ENCODE measurements around the gene NFYC.

Gene NFYC

DNA sequence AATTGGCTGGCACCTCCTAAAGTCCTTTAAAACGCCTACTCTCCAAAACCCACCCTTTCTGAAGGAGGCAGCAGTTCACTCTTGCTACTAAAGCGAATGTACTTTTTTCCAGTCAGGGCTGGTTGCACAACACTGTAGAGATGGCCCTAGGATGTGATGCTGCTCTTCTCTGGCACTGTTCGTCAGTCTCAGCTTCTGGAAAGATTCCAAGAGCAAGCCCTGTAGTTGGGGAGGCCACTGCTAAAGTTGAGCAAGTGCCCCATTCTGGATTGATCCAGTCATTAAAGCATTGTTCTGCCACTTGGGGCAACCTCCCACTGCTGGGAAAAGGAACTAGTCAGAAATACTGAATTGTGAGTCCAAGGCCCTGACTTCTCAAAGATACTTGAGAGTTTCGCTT is 63.6 kb downstream of the NFYC start:
- ATAC-seq (ENCODE audit: insufficient read depth, low read depth) (no peak), DNase-seq (no peak)
- no peak overlapping the region for H3K4me3 ChIP-seq (ENCODE audit: low read depth in 1 of 2, low read length in 2 of 2)
- H4K20me1 ChIP-seq (ENCODE audit: insufficient read depth, low read length) = no peaks in the 10 kb centered on the region; the same call in 1 of the 2 replicates
- no peaks in the 10 kb centered on the region for H3K9me3 ChIP-seq (ENCODE audit: insufficient read depth, low read length, severe bottlenecking)
- H3K36me3 ChIP-seq (ENCODE audit: insufficient read depth, low read length) = peaks cover 94% of the 10 kb centered on the region
- TF ChIP-seq, protein P1, sequence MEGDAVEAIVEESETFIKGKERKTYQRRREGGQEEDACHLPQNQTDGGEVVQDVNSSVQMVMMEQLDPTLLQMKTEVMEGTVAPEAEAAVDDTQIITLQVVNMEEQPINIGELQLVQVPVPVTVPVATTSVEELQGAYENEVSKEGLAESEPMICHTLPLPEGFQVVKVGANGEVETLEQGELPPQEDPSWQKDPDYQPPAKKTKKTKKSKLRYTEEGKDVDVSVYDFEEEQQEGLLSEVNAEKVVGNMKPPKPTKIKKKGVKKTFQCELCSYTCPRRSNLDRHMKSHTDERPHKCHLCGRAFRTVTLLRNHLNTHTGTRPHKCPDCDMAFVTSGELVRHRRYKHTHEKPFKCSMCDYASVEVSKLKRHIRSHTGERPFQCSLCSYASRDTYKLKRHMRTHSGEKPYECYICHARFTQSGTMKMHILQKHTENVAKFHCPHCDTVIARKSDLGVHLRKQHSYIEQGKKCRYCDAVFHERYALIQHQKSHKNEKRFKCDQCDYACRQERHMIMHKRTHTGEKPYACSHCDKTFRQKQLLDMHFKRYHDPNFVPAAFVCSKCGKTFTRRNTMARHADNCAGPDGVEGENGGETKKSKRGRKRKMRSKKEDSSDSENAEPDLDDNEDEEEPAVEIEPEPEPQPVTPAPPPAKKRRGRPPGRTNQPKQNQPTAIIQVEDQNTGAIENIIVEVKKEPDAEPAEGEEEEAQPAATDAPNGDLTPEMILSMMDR (IDR thresholded peaks at IDR 0.05; ENCODE audit: borderline replicate concordance, extremely low read depth, low read length, poor library complexity, severe bottlenecking) = no peak
- no peak overlapping the region for H3K9ac ChIP-seq (ENCODE audit: low read depth, low read length)
- H3K79me2 ChIP-seq (ENCODE audit: insufficient read depth, low read length) = no peaks in the 10 kb centered on the region
- H2AFZ ChIP-seq (ENCODE audit: low read depth, low read length) = no peak overlapping the region
- no peaks in the 10 kb centered on the region for H3K4me1 ChIP-seq (ENCODE audit: insufficient read depth, low read length)
- no peak overlapping the region for H3K27ac ChIP-seq (ENCODE audit: low read length)
- no peak overlapping the region for H3K4me2 ChIP-seq (ENCODE audit: insufficient read depth, low read length)
- no peaks in the 10 kb centered on the region for H3K27me3 ChIP-seq (ENCODE audit: insufficient read depth, low read length, poor library complexity)

DNA sequence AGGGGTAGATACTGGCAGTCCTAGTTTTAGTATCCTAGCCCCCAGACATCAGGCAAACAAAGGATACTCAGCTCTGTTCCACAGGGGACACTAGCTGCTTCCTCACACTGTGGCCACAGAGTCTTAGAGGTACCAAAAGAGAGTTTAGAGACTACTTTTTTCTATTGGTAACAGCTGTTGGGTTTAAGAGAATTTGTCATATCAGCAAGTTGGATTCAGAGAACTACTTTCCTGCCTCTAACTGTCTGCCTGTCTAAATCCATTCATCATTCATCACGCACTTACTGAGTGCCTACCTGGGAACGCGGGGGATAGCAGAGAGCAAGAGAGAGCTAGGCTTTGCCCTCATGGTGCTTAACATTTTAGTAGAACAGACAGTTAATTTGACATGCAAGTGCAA is 65.0 kb downstream of the NFYC start:
- Histone ChIP-seq H3K79me2 (ENCODE audit: insufficient read depth, low read length) (no peaks in the 10 kb centered on the region), H3K27ac (ENCODE audit: low read length) (no peak overlapping the region), H4K20me1 (ENCODE audit: insufficient read depth, low read length) (no peaks in the 10 kb centered on the region; the same call in 1 of the 2 replicates), H3K4me3 (ENCODE audit: low read depth in 1 of 2, low read length in 2 of 2) (no peak overlapping the region), H3K27me3 (ENCODE audit: insufficient read depth, low read length, poor library complexity) (no peaks in the 10 kb centered on the region), H2AFZ (ENCODE audit: low read depth, low read length) (no peak overlapping the region), H3K9me3 (ENCODE audit: insufficient read depth, low read length, severe bottlenecking) (no peaks in the 10 kb centered on the region), H3K9ac (ENCODE audit: low read depth, low read length) (no peak overlapping the region), H3K4me1 (ENCODE audit: insufficient read depth, low read length) (no peaks in the 10 kb centered on the region), H3K4me2 (ENCODE audit: insufficient read depth, low read length) (no peak overlapping the region), H3K36me3 (ENCODE audit: insufficient read depth, low read length) (peaks cover 95% of the 10 kb centered on the region)
- DNase-seq (no peak), ATAC-seq (ENCODE audit: insufficient read depth, low read depth) (no peak)
- TF ChIP-seq, protein P1 (IDR thresholded peaks at IDR 0.05; ENCODE audit: borderline replicate concordance, extremely low read depth, low read length, poor library complexity, severe bottlenecking) = no peak
- no peak for TF ChIP-seq EZH2 (IDR thresholded peaks at IDR 0.05; ENCODE audit: borderline replicate concordance, low read depth, low read length, severe bottlenecking)

DNA sequence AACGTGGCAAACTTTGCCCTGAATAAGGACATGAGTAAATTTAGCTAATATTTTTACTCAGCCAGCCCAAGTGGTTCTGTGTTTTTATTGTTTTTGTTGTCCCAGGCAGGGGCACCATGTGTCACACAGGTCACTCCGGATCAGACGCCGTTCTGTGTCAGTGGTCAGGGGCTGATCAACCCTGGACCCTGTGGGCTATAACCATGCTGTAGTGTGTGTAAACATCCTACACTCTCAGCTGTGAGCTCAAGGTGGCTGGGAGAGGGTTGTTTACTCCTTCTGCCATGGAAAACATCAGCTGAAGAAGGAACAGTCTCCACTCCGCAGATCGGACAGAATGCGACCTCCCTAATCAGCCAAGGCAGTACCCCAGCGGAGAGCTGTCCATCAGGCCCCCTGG is 65.6 kb downstream of the NFYC start:
- Histone ChIP-seq H3K9me3 (ENCODE audit: insufficient read depth, low read length, severe bottlenecking) (no peaks in the 10 kb centered on the region), H3K4me1 (ENCODE audit: insufficient read depth, low read length) (no peaks in the 10 kb centered on the region), H3K27ac (ENCODE audit: low read length) (no peak overlapping the region), H4K20me1 (ENCODE audit: insufficient read depth, low read length) (no peaks in the 10 kb centered on the region; the same call in 1 of the 2 replicates), H3K36me3 (ENCODE audit: insufficient read depth, low read length) (peaks cover 99% of the 10 kb centered on the region), H3K9ac (ENCODE audit: low read depth, low read length) (no peak overlapping the region), H2AFZ (ENCODE audit: low read depth, low read length) (no peak overlapping the region), H3K4me2 (ENCODE audit: insufficient read depth, low read length) (no peak overlapping the region), H3K4me3 (ENCODE audit: low read depth in 1 of 2, low read length in 2 of 2) (no peak overlapping the region), H3K27me3 (ENCODE audit: insufficient read depth, low read length, poor library complexity) (no peaks in the 10 kb centered on the region), H3K79me2 (ENCODE audit: insufficient read depth, low read length) (no peaks in the 10 kb centered on the region)
- TF ChIP-seq EZH2 (IDR thresholded peaks at IDR 0.05; ENCODE audit: borderline replicate concordance, low read depth, low read length, severe bottlenecking) = no peak
- TF ChIP-seq, protein P1 (IDR thresholded peaks at IDR 0.05; ENCODE audit: borderline replicate concordance, extremely low read depth, low read length, poor library complexity, severe bottlenecking) = no peak
- DNase-seq = no peak
- ATAC-seq (ENCODE audit: insufficient read depth, low read depth) = no peak

DNA sequence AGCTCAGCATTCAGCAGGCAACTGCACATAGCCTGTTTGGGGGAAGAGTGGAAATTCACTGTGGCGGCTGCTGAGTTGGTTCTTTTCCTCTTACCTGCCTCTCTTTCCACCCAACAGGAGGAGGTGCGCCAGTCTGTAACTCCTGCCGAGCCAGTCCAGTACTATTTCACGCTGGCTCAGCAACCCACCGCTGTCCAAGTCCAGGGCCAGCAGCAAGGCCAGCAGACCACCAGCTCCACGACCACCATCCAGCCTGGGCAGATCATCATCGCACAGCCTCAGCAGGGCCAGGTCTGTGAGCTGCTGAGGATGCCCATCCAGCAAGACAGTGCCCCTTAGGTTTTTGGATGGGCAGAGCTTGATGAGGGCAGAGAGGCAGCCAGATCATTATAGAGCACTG is 66.5 kb downstream of the NFYC start:
- no peaks in the 10 kb centered on the region for H3K79me2 ChIP-seq (ENCODE audit: insufficient read depth, low read length)
- no peak overlapping the region for H3K27ac ChIP-seq (ENCODE audit: low read length)
- no peak overlapping the region for H3K4me2 ChIP-seq (ENCODE audit: insufficient read depth, low read length)
- H3K36me3 ChIP-seq (ENCODE audit: insufficient read depth, low read length) = peaks cover 98% of the 10 kb centered on the region
- no peak for DNase-seq
- no peaks in the 10 kb centered on the region for H3K27me3 ChIP-seq (ENCODE audit: insufficient read depth, low read length, poor library complexity)
- ATAC-seq (ENCODE audit: insufficient read depth, low read depth) = no peak
- no peaks in the 10 kb centered on the region for H3K4me1 ChIP-seq (ENCODE audit: insufficient read depth, low read length)
- H3K4me3 ChIP-seq (ENCODE audit: low read depth in 1 of 2, low read length in 2 of 2) = no peak overlapping the region
- no peak overlapping the region for H2AFZ ChIP-seq (ENCODE audit: low read depth, low read length)
- TF ChIP-seq, protein P1 (IDR thresholded peaks at IDR 0.05; ENCODE audit: borderline replicate concordance, extremely low read depth, low read length, poor library complexity, severe bottlenecking) = no peak
- no peak for TF ChIP-seq EZH2 (IDR thresholded peaks at IDR 0.05; ENCODE audit: borderline replicate concordance, low read depth, low read length, severe bottlenecking)
- H4K20me1 ChIP-seq (ENCODE audit: insufficient read depth, low read length) = no peaks in the 10 kb centered on the region; the same call in 1 of the 2 replicates
- H3K9ac ChIP-seq (ENCODE audit: low read depth, low read length) = no peak overlapping the region
- no peaks in the 10 kb centered on the region for H3K9me3 ChIP-seq (ENCODE audit: insufficient read depth, low read length, severe bottlenecking)

Data from DND-41 (cell line).